ENCODE measurements around the gene APCDD1L. TPM values are rescaled to one million over a fixed set of nuclear protein-coding genes. Genes with fewer than 3 reads are reported as not detected.

Gene APCDD1L
- polyA plus RNA-seq, 1 donor from 2014 or later: not detected

- TF ChIP-seq TAF1 (IDR thresholded peaks at IDR 0.05; ENCODE audit: low read depth): no peak
- TF ChIP-seq EZH2 (IDR thresholded peaks at IDR 0.05; ENCODE audit: borderline replicate concordance, insufficient read depth, low read length, poor library complexity, severe bottlenecking): no peak
- TF ChIP-seq RAD21 (conservative IDR thresholded peaks at IDR 0.05): no peak
- no peak for TF ChIP-seq EP300 (conservative IDR thresholded peaks at IDR 0.05; ENCODE audit: poor library complexity, severe bottlenecking)
- TF ChIP-seq POLR2AphosphoS5 (IDR thresholded peaks at IDR 0.05): no peak
- no peak for TF ChIP-seq CTCF (IDR thresholded peaks at IDR 0.05; ENCODE audit: poor library complexity, severe bottlenecking)
- no peak for TF ChIP-seq MXI1 (conservative IDR thresholded peaks at IDR 0.05; ENCODE audit: poor library complexity, severe bottlenecking)
- no peak for TF ChIP-seq SMC3 (conservative IDR thresholded peaks at IDR 0.05; ENCODE audit: poor library complexity)
- TF ChIP-seq REST (IDR thresholded peaks at IDR 0.05; ENCODE audit: borderline replicate concordance): no peak
- Histone ChIP-seq H3K4me2 (ENCODE audit: low read length) (no peak overlapping the region), H3K9me2 (ENCODE audit: insufficient read depth, low read length) (no peaks in the 10 kb centered on the region), H3F3A (ENCODE audit: insufficient read depth, low read length, poor library complexity, severe bottlenecking) (no peaks in the 10 kb centered on the region), H3K9me3 (ENCODE audit: low read length) (no peaks in the 10 kb centered on the region), H2AFZ (ENCODE audit: low read depth, low read length) (no peak overlapping the region), H3K27ac (ENCODE audit: low read length) (no peak overlapping the region), H3K79me2 (replicated peaks; ENCODE audit: insufficient read depth, low read length) (no peaks in the 10 kb centered on the region), H3K36me3 (ENCODE audit: insufficient read depth, low read length) (no peaks in the 10 kb centered on the region), H3K9ac (ENCODE audit: low read length) (no peak overlapping the region), H3K4me3 (ENCODE audit: low read length) (no peak overlapping the region), H3K27me3 (ENCODE audit: insufficient read depth, low read depth, low read length) (no peaks in the 10 kb centered on the region), H4K20me1 (ENCODE audit: insufficient read depth) (no peaks in the 10 kb centered on the region)
Measured at GRCh38 chr20:58459058-58459750, 56.0 kb downstream of the APCDD1L start.

- no peaks in the 10 kb centered on the region for H3K36me3 ChIP-seq (ENCODE audit: insufficient read depth, low read length)
- no peak overlapping the region for H3K27ac ChIP-seq (ENCODE audit: low read length)
- H3K27me3 ChIP-seq (ENCODE audit: insufficient read depth, low read depth, low read length): no peaks in the 10 kb centered on the region
- no peaks in the 10 kb centered on the region for H3F3A ChIP-seq (ENCODE audit: insufficient read depth, low read length, poor library complexity, severe bottlenecking)
- no peak overlapping the region for H3K4me3 ChIP-seq (ENCODE audit: low read length)
- no peak overlapping the region for H3K4me2 ChIP-seq (ENCODE audit: low read length)
- no peaks in the 10 kb centered on the region for H3K9me2 ChIP-seq (ENCODE audit: insufficient read depth, low read length)
- no peaks in the 10 kb centered on the region for H3K9me3 ChIP-seq (ENCODE audit: low read length)
- H4K20me1 ChIP-seq (ENCODE audit: insufficient read depth): no peaks in the 10 kb centered on the region
- H2AFZ ChIP-seq (ENCODE audit: low read depth, low read length): no peak overlapping the region
- TF ChIP-seq RAD21 (conservative IDR thresholded peaks at IDR 0.05): no peak
- no peak for TF ChIP-seq POLR2AphosphoS5 (IDR thresholded peaks at IDR 0.05)
- TF ChIP-seq MXI1 (conservative IDR thresholded peaks at IDR 0.05; ENCODE audit: poor library complexity, severe bottlenecking): no peak
- H3K79me2 ChIP-seq (replicated peaks; ENCODE audit: insufficient read depth, low read length): no peaks in the 10 kb centered on the region
- no peak overlapping the region for H3K9ac ChIP-seq (ENCODE audit: low read length)
Measured at GRCh38 chr20:58458342-58459057, 56.7 kb downstream of the APCDD1L start.

Measured in neural cell (in vitro differentiated cells).